GM12864 (cell line): Measurements from ENCODE around the gene COL18A1.

Experiments
- DNase-seq: peaks from one replicate; pipeline ENCODE4 v3.0.0-alpha.2; 2011; ENCODE audit warnings: low read depth
- H3K4me3 ChIP-seq: 2 replicates; pipeline ENCODE4 v1.5.1; 2011; ENCODE audit warnings: mild to moderate bottlenecking, low read depth, low read length, control low read depth
- CTCF ChIP-seq: IDR thresholded peaks from 2 replicates; pipeline ENCODE4 v1.5.1; 2011; ENCODE audit warnings: low read depth, mild to moderate bottlenecking, moderate library complexity, low read length, control low read depth, inconsistent platforms; ENCODE audit errors: missing control alignments

The COL18A1 gene

GRCh38 chr21:45491623-45492022 lies 86.7 kb downstream of the COL18A1 start:
- DNase-seq, result no peak
- no peak overlapping the region for H3K4me3 ChIP-seq
- TF ChIP-seq CTCF, result no peak

- no peak for TF ChIP-seq CTCF
- no peak for DNase-seq
- no peak overlapping the region for H3K4me3 ChIP-seq
Measured at GRCh38 chr21:45492765-45493164, 87.8 kb downstream of the COL18A1 start.

DNA sequence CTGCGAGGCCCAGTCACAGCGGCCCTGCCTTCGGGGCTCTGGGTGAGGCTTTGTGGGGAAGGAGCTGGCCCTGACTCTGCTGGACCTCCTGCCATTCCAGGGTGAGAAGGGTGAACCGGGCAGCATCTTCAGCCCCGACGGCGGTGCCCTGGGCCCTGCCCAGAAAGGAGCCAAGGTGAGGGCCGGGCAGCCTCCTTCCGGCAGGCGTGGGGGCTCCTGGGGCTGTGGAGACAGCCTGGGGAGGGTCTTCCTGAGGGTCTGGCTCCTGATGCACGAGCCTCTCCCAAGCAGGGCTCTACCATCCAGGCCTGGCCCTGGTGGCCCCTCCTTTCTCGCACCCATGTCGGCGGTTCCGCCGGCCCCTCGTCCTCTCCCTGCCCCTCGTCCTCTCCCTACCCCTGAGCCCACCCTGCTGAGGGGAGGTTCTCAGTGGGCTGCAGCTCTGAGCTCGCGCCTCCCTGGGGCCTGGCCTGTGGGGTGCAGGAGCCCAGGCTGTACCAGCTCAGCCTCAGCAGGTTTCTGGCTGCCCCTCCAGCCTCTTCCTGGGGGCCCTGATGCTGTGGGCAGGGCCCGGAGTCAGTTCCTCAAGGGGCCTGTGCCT lies 88.5 kb downstream of the COL18A1 start:
- no peak for DNase-seq
- TF ChIP-seq CTCF, result no peak

GRCh38 chr21:45494135-45494850 lies 89.3 kb downstream of the COL18A1 start:
- DNase-seq, result no peak

More for the DNA sequence above, 88.5 kb downstream of the COL18A1 start:
- H3K4me3 ChIP-seq, result no peak overlapping the region

DNA sequence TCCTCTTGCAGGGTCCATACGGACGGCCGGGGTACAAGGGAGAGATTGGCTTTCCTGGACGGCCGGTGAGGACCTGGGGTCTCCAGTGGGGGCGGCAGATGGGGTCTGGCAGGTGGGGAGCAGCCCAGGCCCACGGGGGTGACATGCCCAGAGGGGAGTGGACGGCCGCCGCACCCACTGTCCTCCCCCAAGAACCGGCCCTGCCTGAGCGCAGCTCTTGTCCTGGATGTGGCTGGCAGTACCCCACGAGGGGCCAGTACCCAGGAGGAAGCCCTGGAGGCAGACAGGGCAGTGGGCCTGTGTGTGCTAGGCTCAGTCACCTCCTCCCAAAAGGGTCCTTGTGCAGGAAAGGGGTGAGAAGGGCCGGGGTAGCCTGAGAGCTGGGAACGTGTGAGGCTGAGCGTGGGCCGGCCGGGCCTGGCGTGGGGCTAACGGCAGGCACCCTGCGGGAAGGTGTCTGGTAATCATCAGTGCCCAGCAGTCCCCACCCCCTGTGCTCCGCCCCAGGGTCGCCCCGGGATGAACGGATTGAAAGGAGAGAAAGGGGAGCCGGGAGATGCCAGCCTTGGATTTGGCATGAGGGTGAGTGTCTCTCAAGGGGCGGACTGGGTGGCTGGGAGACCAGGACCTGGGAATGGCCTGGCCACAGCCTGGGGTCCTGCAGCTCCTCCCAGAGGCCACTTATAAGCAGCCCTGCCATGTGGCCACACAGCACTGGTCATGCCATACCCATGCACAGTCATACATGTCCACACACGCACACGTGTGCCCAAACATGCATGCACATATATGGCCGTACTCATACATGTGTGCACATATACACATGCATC lies 90.1 kb downstream of the COL18A1 start:
- DNase-seq, result no peak
- no peak overlapping the region for H3K4me3 ChIP-seq
- no peak for TF ChIP-seq CTCF

More at GRCh38 chr21:45494135-45494850, 89.3 kb downstream of the COL18A1 start:
- H3K4me3 ChIP-seq, result no peak overlapping the region
- no peak for TF ChIP-seq CTCF

- no peak for DNase-seq
- H3K4me3 ChIP-seq, result no peak overlapping the region
- TF ChIP-seq CTCF, result no peak
Measured at GRCh38 chr21:45496151-45496967, 91.4 kb downstream of the COL18A1 start.
